GM19463 (cell line): ENCODE measurements around the gene MITF.

Source experiments
- ATAC-seq: cut with Tn5 transposase; IDR thresholded peaks from one replicate; pipeline ENCODE4 v1.9.1; 2021; ENCODE audit warnings: mild to moderate bottlenecking, moderate library complexity; ENCODE audit not compliant: unreplicated experiment

MITF gene

GRCh38 chr3:69999140-70000027, 260.1 kb downstream of the MITF start, which contains the start of gene SAMMSON:
TSS of gene SAMMSON (plus strand) at chr3:69999733.
- ATAC-seq: no peak

- ATAC-seq: no peak
Observed at GRCh38 chr3:70000028-70000410, 260.8 kb downstream of the MITF start.

DNA sequence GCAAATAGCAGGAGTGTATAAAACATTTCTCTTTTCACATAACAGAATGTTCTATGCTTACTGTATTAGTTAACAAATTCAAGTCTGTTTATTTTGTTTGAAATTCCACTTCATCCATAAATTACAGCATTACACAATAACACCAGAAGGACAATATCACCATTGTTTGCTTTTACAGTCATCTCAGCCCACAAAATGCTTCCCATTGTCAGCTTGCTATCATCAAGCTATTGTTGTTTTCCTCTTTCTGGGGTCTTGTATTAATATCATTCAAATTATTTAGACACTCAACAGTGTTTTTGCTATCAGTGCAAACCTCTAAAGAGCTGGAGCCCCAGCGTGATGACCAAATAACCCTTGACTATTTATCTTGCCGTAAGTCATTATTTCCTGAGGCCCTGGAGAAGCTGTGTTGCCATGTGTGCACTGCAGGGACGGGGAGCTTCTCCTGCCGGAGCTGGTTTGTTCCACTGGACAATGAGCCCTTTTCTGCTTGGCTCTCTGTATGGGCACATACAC, 261.4 kb downstream of the MITF start:
- ATAC-seq: no peak

DNA sequence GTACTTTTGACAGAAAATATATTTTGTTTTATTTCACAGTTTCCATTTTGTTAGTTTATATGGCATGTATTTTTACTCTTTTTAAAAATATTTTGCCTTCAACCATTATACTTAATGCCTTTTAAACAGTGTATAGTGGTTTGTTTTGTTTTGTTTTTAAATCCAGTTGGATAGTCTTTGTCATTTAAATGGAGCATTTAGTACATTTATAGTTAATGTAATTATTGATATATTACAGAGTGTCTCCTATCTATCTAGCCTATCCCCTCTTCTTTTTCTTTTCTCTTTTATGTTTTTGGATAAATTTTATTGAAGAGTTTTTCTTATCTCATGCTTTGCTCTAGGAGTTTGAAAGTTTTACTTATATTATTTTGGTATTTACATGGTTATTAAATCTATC, 263.9 kb downstream of the MITF start:
- ATAC-seq: no peak

- no peak for ATAC-seq
Observed at GRCh38 chr3:70006089-70006488, 266.8 kb downstream of the MITF start.

GRCh38 chr3:70010346-70010745, 271.1 kb downstream of the MITF start:
- no peak for ATAC-seq

DNA sequence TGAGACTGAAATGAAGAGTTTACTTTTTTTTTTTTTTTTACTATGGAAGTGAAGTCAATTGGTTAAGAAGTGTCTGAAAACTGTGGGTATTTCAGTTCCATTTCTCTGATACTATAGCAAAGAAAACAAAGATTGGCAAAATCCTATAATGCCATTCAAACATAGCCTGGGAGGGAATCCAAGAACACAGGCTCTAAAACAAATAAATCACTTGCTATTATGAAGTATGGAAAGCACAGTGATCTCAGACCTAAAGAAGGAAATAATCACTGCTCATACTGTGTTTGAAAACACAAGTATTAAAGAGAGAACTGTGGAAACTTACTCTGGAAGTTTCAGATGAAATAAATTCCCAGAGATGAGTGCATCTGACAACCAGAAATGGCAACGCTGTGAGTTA, 272.3 kb downstream of the MITF start:
- ATAC-seq: no peak
